Astrocyte (in vitro differentiated cells and primary cell): ENCODE measurements around the gene NARS2. TPM values are rescaled to one million over a fixed set of nuclear protein-coding genes. Genes with fewer than 3 reads are reported as not detected.

Source experiments
- DNase-seq: peaks from one replicate; pipeline ENCODE4 v3.0.0-alpha.2; 2010; ENCODE audit warnings: low read depth
- FAIRE-seq: peaks from 2 replicates; lab custom pipeline; 2011; peaks lifted over from hg19 to GRCh38; lab: Jason Lieb, UNC
- H2AFZ ChIP-seq: 2 replicates; pipeline ENCODE4 v1.6.0; 2012; ENCODE audit warnings: low read depth, low read length, inconsistent platforms
- H3K27ac ChIP-seq: 2 replicates; pipeline ENCODE4 v1.5.1; 2011; ENCODE audit warnings: low read depth, low read length, inconsistent platforms
- H3K27me3 ChIP-seq: 2 replicates; pipeline ENCODE4 v1.6.0; 2011; ENCODE audit warnings: low read length, inconsistent platforms; ENCODE audit not compliant: insufficient read depth
- H3K36me3 ChIP-seq: 2 replicates; pipeline ENCODE4 v1.5.1; 2011; ENCODE audit warnings: low read length, inconsistent platforms; ENCODE audit not compliant: insufficient read depth
- H3K4me1 ChIP-seq: 2 replicates; pipeline ENCODE4 v1.5.1; 2011; ENCODE audit warnings: low read length, inconsistent platforms; ENCODE audit not compliant: insufficient read depth
- H3K4me2 ChIP-seq: 2 replicates; pipeline ENCODE4 v1.6.0; 2012; ENCODE audit warnings: low read length, inconsistent platforms
- H3K4me3 ChIP-seq: 2 replicates; pipeline ENCODE4 v1.5.1; 2011; ENCODE audit warnings: low read depth, mild to moderate bottlenecking, low read length, inconsistent platforms; ENCODE audit not compliant: insufficient read depth
- H3K79me2 ChIP-seq: 2 replicates; pipeline ENCODE4 v1.6.0; 2012; ENCODE audit warnings: mild to moderate bottlenecking, low read length, inconsistent platforms; ENCODE audit not compliant: insufficient read depth
- H3K9ac ChIP-seq: 2 replicates; pipeline ENCODE4 v1.6.0; 2012; ENCODE audit warnings: mild to moderate bottlenecking, low read length, inconsistent platforms
- H3K9me3 ChIP-seq: 2 replicates; pipeline ENCODE4 v1.5.1; 2012; ENCODE audit warnings: low read depth, mild to moderate bottlenecking, low read length, inconsistent platforms; ENCODE audit not compliant: insufficient read depth
- H4K20me1 ChIP-seq: 2 replicates; pipeline ENCODE4 v1.6.0; 2012; ENCODE audit warnings: low read length, inconsistent platforms; ENCODE audit not compliant: insufficient read depth
- H3K27ac Mint-ChIP-seq: one replicate; pipeline ENCODE4 v1.8.0; 2021; ENCODE audit warnings: mild to moderate bottlenecking, mixed read lengths; ENCODE audit not compliant: unreplicated experiment
- H3K27me3 Mint-ChIP-seq: one replicate; pipeline ENCODE4 v1.8.0; 2021; ENCODE audit warnings: low read depth, mixed read lengths; ENCODE audit not compliant: unreplicated experiment
- H3K36me3 Mint-ChIP-seq: one replicate; pipeline ENCODE4 v1.8.0; 2021; ENCODE audit warnings: low read depth, mixed read lengths; ENCODE audit not compliant: unreplicated experiment
- H3K4me1 Mint-ChIP-seq: one replicate; pipeline ENCODE4 v1.8.0; 2021; ENCODE audit warnings: low read depth, mixed read lengths; ENCODE audit not compliant: unreplicated experiment
- H3K4me3 Mint-ChIP-seq: one replicate; pipeline ENCODE4 v1.8.0; 2021; ENCODE audit warnings: mild to moderate bottlenecking, moderate library complexity, mixed read lengths; ENCODE audit not compliant: unreplicated experiment
- H3K9me3 Mint-ChIP-seq: one replicate; pipeline ENCODE4 v1.8.0; 2021; ENCODE audit warnings: mild to moderate bottlenecking, mixed read lengths; ENCODE audit not compliant: unreplicated experiment
- EZH2 ChIP-seq: IDR thresholded peaks from 2 replicates; pipeline ENCODE4 v1.6.1; 2012; ENCODE audit warnings: mild to moderate bottlenecking, low read length, inconsistent platforms; ENCODE audit not compliant: insufficient read depth
- total RNA-seq: library from RNA; stranded (reverse); gene quantifications from 2 replicates; pipeline ENCODE4 v1.2.1, GENCODE V29; 2021
- TF ChIP-seq, protein P1 (sequence below): IDR thresholded peaks from 2 replicates; pipeline ENCODE4 v1.5.1; 2011; ENCODE audit warnings: low read depth, mild to moderate bottlenecking, inconsistent platforms, low read length, moderate library complexity; ENCODE audit not compliant: insufficient read depth

The NARS2 gene
- total RNA-seq, 1 donor from 2014 or later, result 10.1 TPM

- no peak overlapping the region for H3K4me3 Mint-ChIP-seq
- Histone ChIP-seq H3K36me3 (no peaks in the 10 kb centered on the region), H3K4me1 (no peaks in the 10 kb centered on the region), H2AFZ (no peak overlapping the region), H3K4me2 (no peak overlapping the region), H3K27me3 (no peaks in the 10 kb centered on the region), H4K20me1 (no peaks in the 10 kb centered on the region), H3K9ac (no peak overlapping the region), H3K79me2 (no peaks in the 10 kb centered on the region), H3K9me3 (no peaks in the 10 kb centered on the region), H3K27ac (no peak overlapping the region), H3K4me3 (no peak overlapping the region)
- no peak overlapping the region for H3K27ac Mint-ChIP-seq
- TF ChIP-seq, protein P1, sequence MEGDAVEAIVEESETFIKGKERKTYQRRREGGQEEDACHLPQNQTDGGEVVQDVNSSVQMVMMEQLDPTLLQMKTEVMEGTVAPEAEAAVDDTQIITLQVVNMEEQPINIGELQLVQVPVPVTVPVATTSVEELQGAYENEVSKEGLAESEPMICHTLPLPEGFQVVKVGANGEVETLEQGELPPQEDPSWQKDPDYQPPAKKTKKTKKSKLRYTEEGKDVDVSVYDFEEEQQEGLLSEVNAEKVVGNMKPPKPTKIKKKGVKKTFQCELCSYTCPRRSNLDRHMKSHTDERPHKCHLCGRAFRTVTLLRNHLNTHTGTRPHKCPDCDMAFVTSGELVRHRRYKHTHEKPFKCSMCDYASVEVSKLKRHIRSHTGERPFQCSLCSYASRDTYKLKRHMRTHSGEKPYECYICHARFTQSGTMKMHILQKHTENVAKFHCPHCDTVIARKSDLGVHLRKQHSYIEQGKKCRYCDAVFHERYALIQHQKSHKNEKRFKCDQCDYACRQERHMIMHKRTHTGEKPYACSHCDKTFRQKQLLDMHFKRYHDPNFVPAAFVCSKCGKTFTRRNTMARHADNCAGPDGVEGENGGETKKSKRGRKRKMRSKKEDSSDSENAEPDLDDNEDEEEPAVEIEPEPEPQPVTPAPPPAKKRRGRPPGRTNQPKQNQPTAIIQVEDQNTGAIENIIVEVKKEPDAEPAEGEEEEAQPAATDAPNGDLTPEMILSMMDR, result no peak
- TF ChIP-seq EZH2, result no peak
- DNase-seq (no peak), FAIRE-seq (no peak)
- peaks cover 13% of the 10 kb centered on the region for H3K4me1 Mint-ChIP-seq
- peaks cover 1% of the 10 kb centered on the region for H3K36me3 Mint-ChIP-seq
- H3K27me3 Mint-ChIP-seq, result no peaks in the 10 kb centered on the region
- no peaks in the 10 kb centered on the region for H3K9me3 Mint-ChIP-seq
Observed at GRCh38 chr11:78428773-78429172, 145.9 kb downstream of the NARS2 start.

GRCh38 chr11:78428266-78428636 is 146.4 kb downstream of the NARS2 start:
- no peaks in the 10 kb centered on the region for H3K27me3 ChIP-seq
- Mint-ChIP-seq H3K9me3 (no peaks in the 10 kb centered on the region), H3K36me3 (peaks cover 1% of the 10 kb centered on the region), H3K4me1 (peaks cover 13% of the 10 kb centered on the region), H3K4me3 (no peak overlapping the region), H3K27ac (no peak overlapping the region), H3K27me3 (no peaks in the 10 kb centered on the region)
- H3K4me3 ChIP-seq, result no peak overlapping the region
- no peaks in the 10 kb centered on the region for H4K20me1 ChIP-seq
- no peak overlapping the region for H3K9ac ChIP-seq
- no peaks in the 10 kb centered on the region for H3K4me1 ChIP-seq
- no peaks in the 10 kb centered on the region for H3K36me3 ChIP-seq
- H2AFZ ChIP-seq, result no peak overlapping the region
- no peaks in the 10 kb centered on the region for H3K9me3 ChIP-seq
- no peaks in the 10 kb centered on the region for H3K79me2 ChIP-seq
- TF ChIP-seq, protein P1, result no peak
- TF ChIP-seq EZH2, result no peak
- no peak for FAIRE-seq
- no peak overlapping the region for H3K4me2 ChIP-seq
- H3K27ac ChIP-seq, result no peak overlapping the region
- DNase-seq, result no peak

- Mint-ChIP-seq H3K27me3 (no peaks in the 10 kb centered on the region), H3K27ac (no peak overlapping the region), H3K4me1 (peaks cover 13% of the 10 kb centered on the region), H3K9me3 (no peaks in the 10 kb centered on the region), H3K4me3 (no peak overlapping the region), H3K36me3 (peaks cover 1% of the 10 kb centered on the region)
- no peaks in the 10 kb centered on the region for H3K27me3 ChIP-seq
- H3K9me3 ChIP-seq, result no peaks in the 10 kb centered on the region
- H3K4me2 ChIP-seq, result no peak overlapping the region
- no peak overlapping the region for H3K4me3 ChIP-seq
- FAIRE-seq (no peak), DNase-seq (no peak)
- H3K79me2 ChIP-seq, result no peaks in the 10 kb centered on the region
- no peak overlapping the region for H2AFZ ChIP-seq
- no peaks in the 10 kb centered on the region for H3K36me3 ChIP-seq
- H4K20me1 ChIP-seq, result no peaks in the 10 kb centered on the region
- H3K4me1 ChIP-seq, result no peaks in the 10 kb centered on the region
- no peak overlapping the region for H3K9ac ChIP-seq
- no peak for TF ChIP-seq EZH2
- TF ChIP-seq, protein P1, result no peak
- H3K27ac ChIP-seq, result no peak overlapping the region
Observed at GRCh38 chr11:78427615-78428265, 146.9 kb downstream of the NARS2 start.
